ENCODE results near the gene GGNBP2.
"Not testable (repeated sequence)": the region's sequence is repeated elsewhere in the genome, so short reads cannot be mapped to it uniquely, and the experiment has no call there.

GGNBP2 gene

GRCh38 chr17:36605028-36605427, 60.3 kb downstream of the GGNBP2 start:
- not testable (repeated sequence) for H3K27me3 ChIP-seq (ENCODE audit: insufficient read depth, poor library complexity, severe bottlenecking); H3K4me3 ChIP-seq (replicated peaks; ENCODE audit: insufficient read depth, low read length); H3K27ac ChIP-seq (replicated peaks); DNase-seq (ENCODE audit: low read depth in 1 of 2, low spot score in 1 of 2)

- no peak for DNase-seq (ENCODE audit: low read depth in 1 of 2, low spot score in 1 of 2)
These were observed 63.6 kb downstream of the GGNBP2 start for GRCh38 chr17:36608280-36608679.

GRCh38 chr17:36608794-36609497, 64.2 kb downstream of the GGNBP2 start:
- DNase-seq (ENCODE audit: low read depth in 1 of 2, low spot score in 1 of 2): peak; percentile 59 to 69
- no peaks in the 10 kb centered on the region for H3K27me3 ChIP-seq (ENCODE audit: insufficient read depth, poor library complexity, severe bottlenecking)
- H3K4me3 ChIP-seq (replicated peaks; ENCODE audit: insufficient read depth, low read length): no peak overlapping the region
- H3K27ac ChIP-seq (replicated peaks): no peak overlapping the region
- peak; percentile 18 for TF ChIP-seq POLR2AphosphoS5 (IDR thresholded peaks at IDR 0.05; ENCODE audit: low read depth)
- no peak for TF ChIP-seq SPI1 (IDR thresholded peaks at IDR 0.05; ENCODE audit: borderline replicate concordance, low read depth)
- peak; percentile 40 for TF ChIP-seq CTCF (IDR thresholded peaks at IDR 0.05; ENCODE audit: insufficient read depth, low read length)
- no peak for TF ChIP-seq REST (IDR thresholded peaks at IDR 0.05; ENCODE audit: insufficient replicate concordance, low read depth)
- no peak for TF ChIP-seq GABPA (IDR thresholded peaks at IDR 0.05; ENCODE audit: low read depth)

More at GRCh38 chr17:36608280-36608679, 63.6 kb downstream of the GGNBP2 start:
- H3K27me3 ChIP-seq (ENCODE audit: insufficient read depth, poor library complexity, severe bottlenecking): no peaks in the 10 kb centered on the region
- H3K4me3 ChIP-seq (replicated peaks; ENCODE audit: insufficient read depth, low read length): no peak overlapping the region
- no peak overlapping the region for H3K27ac ChIP-seq (replicated peaks)
- TF ChIP-seq POLR2AphosphoS5 (IDR thresholded peaks at IDR 0.05; ENCODE audit: low read depth) (no peak), SPI1 (IDR thresholded peaks at IDR 0.05; ENCODE audit: borderline replicate concordance, low read depth) (no peak), REST (IDR thresholded peaks at IDR 0.05; ENCODE audit: insufficient replicate concordance, low read depth) (no peak), GABPA (IDR thresholded peaks at IDR 0.05; ENCODE audit: low read depth) (no peak), CTCF (IDR thresholded peaks at IDR 0.05; ENCODE audit: insufficient read depth, low read length) (no peak)

GRCh38 chr17:36609498-36609862, 64.8 kb downstream of the GGNBP2 start:
- Histone ChIP-seq H3K27ac (replicated peaks) (no peak overlapping the region), H3K4me3 (replicated peaks; ENCODE audit: insufficient read depth, low read length) (no peak overlapping the region), H3K27me3 (ENCODE audit: insufficient read depth, poor library complexity, severe bottlenecking) (no peaks in the 10 kb centered on the region)

More at GRCh38 chr17:36609498-36609862, 64.8 kb downstream of the GGNBP2 start:
- DNase-seq (ENCODE audit: low read depth in 1 of 2, low spot score in 1 of 2): no peak
- no peak for TF ChIP-seq CTCF (IDR thresholded peaks at IDR 0.05; ENCODE audit: insufficient read depth, low read length)
- no peak for TF ChIP-seq GABPA (IDR thresholded peaks at IDR 0.05; ENCODE audit: low read depth)
- no peak for TF ChIP-seq REST (IDR thresholded peaks at IDR 0.05; ENCODE audit: insufficient replicate concordance, low read depth)
- no peak for TF ChIP-seq SPI1 (IDR thresholded peaks at IDR 0.05; ENCODE audit: borderline replicate concordance, low read depth)
- no peak for TF ChIP-seq POLR2AphosphoS5 (IDR thresholded peaks at IDR 0.05; ENCODE audit: low read depth)
